Hematopoietic multipotent progenitor cell (in vitro differentiated cells): ENCODE data around the gene ZNF804B. TPM values are rescaled to one million over a fixed set of nuclear protein-coding genes. Genes with fewer than 3 reads are reported as not detected.

Experiments used
- DNase-seq, 3 donors: peaks; one replicate each; pipeline ENCODE4 v3.0.0-alpha.2; 2011 to 2015; ENCODE audit warnings: low read depth in 2 of 3, low spot score in 2 of 3
- total RNA-seq: library from RNA; depleted of rRNA; stranded (reverse); fragments of >200 nt; gene quantifications from one replicate; pipeline ENCODE4 v1.2.3, GENCODE V29; 2012

ZNF804B gene
- total RNA-seq, result 0.27 TPM

DNA sequence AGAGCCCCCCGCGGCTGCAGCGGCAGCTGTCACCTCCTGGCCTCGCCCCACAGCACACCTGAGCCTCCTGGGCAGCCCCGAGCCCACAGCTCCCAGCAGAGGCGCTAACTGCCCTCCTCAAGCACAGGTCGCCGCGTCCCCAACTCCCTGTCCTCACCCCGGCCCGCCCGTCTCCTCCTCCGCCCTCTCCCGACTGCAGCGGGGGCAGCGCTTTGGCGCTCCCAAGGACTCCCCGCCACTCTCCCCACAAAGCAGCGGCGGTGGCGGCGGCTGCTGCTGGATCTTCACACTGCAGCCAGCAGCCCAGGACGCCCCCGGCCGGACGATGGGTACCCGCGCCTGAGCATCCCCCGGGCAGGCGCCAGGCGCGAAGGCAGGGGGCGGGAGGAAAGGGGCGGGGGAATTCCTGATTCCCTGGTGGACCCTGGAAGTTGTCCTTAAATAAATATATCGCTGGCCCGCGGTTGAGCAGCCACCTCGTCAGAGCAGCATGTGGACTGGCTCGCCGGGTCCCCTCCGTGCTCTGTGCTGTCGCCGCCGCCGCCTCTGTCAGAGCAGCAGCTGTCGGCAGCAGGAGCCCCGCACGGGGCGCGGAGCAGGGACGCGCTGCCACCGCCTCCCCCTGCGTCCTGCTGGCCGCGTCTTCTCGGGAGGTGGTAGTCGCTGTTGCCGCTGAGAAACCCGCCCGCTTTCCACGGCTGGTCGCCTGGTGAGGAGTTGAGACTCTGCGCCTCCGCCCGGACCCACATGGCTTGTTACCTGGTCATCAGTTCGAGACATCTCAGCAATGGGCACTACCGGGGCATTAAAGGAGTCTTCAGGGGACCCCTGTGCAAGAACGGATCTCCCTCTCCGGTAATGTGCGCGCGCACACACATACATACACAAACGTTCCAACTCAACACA, at the start of gene ZNF804B:
ZNF804B (plus strand) TSS at position 471 of the 906 bp plus-strand sequence; CDS start at position 748, 277 bp downstream.
- peak in 1 of 3 donors; percentile 25 for DNase-seq

DNA sequence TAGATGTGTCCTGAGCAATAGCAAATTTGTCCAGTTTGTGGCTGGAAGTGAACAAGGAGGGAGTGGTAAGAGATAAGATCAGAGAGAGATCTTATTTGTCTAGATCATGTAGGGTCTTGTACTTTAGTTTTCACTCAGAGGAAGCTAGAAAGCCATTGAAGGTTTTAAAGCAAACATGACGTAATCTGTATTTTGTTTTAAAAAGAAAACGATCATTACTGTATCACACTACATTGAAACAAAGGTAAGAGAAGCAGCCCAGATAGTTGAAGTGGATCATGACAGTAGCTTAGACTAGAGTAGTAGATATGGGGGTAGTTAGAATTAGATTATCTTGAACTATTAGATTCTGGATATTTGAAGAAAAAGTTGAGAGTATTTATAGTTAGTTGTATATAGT, 23.6 kb upstream of the ZNF804B start:
- no peak for DNase-seq

DNA sequence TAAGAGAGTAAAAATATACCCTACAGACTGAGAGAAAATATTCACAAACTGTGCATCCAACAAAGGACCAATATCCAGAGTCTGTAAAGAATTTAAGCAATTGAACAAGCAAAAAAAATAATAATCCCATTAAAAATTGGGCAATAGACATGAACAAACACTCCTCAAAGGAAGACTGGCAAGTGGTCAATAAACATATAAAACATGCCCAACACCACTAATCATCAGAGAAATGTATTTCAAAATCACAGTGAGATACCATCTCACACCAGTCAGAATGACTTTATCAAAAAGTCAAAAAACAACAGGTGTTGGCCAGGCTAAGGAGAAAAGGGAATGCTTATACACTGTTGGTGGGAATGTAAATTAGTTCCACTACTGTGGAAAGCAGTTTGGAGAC, 21.9 kb upstream of the ZNF804B start:
- no peak for DNase-seq

DNA sequence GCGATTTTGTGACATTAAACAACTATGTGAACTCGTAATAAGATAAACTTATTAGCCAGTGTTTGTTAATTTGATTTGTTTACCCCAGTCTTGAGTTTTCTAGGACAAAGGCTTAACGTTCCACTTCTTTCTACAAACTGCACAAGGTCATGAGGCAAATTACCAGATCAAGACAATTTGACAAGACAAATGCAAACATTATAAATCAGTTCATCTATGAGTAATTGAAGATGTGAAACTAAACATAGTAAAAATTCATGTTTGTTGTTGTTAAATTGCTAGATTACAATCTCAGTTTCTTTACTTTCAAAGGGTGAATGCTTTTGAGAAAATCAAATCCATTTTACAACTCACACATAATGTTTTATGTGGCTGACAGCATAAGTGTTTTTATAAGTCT, 13.4 kb upstream of the ZNF804B start:
- no peak for DNase-seq

DNA sequence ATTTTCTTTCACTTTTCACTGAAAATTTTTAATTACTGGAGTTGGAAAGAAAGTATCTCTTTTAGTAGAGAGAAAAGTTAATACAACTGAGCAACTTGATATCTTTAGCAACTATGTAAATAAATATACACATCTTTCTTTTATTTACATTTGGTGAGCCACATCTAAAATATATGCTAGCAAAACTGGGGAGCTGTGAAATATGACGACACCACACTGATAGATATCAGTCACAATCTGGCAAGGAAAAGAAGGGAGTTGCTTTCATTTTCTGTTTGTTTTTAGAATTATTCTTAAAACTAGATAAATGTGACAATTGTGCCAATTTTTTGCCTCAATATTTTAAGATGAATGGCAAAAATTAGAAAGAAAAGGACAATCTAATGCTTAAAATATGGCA, 2.7 kb upstream of the ZNF804B start:
- no peak for DNase-seq

DNA sequence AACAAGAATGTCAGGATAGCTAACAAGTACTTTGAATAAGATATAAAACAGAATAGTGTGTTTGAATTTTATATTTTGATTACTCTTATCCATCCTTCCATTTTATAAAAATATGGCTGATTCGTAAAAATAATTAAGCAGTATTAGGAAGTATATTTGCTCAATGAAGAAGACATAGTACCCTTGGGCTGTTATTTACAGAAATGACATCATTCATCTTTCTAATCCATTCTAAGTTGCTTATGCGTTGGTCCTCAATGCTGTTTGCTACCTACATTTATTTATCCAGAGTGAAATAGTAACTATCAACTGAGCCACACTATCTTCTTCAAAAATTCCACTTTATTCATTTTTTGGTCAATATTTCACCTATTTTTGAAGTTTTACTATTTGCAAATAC, 2.1 kb upstream of the ZNF804B start:
- no peak for DNase-seq

DNA sequence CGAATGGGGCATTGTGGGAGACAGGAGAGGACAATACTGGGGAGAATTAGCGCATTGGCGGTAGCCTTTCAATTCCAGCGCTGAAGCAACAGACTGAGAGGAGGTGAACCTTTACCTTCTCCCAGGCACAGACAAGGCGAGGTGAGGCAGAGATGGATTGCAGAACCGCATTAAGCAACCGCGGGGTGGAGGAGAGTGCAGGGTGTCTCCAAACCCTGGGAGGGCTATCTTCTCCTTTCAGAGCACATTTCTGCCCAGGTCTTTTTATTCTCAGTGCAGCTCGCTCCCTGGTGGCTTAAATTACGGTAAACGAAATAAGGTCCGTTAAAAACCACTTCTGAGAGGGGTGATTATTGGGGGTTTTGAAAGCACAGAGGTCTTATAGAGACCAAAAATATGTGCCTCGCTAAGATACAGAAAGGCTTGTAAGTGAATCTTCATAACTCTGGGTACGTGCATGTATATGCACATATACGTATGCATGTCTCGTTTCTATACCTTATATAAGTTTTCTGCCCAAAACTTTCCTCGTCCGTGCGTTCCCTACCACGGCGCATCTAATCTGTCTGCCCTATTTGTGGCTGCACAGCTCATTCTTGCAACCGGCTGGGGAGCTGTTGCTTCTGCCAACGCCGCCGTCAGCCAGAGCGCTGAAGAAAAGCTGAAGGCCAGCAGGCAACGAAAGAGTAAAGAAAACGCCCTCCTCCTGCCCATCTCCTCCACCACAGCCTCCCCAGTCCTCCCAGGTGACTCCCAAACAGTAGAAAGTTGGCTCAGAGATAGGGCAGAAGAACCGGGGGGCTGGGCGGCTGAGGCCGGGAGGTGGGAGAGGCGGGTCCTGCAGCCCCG, 895 bp upstream of the ZNF804B start:
- peak in 1 of 3 donors; percentile 56 for DNase-seq

DNA sequence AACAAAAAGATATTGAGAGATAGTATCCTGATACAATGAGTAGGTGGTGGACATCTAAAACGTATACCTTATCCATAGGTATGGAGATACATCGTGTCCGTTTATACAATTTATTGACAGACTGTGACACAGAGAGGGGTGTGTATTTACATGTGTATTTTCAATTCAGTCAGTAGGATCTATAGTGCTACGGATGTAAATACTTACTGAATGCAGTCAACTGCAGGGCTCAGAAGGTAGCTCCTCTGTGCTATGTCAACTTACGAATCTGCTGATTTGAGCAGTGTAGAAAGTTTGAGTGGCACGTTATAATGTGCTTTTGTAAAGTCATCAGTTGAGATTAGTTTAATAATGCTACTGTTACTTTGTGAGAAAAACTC, 626 bp downstream of the ZNF804B start:
- peak in 1 of 3 donors; percentile 18 for DNase-seq

DNA sequence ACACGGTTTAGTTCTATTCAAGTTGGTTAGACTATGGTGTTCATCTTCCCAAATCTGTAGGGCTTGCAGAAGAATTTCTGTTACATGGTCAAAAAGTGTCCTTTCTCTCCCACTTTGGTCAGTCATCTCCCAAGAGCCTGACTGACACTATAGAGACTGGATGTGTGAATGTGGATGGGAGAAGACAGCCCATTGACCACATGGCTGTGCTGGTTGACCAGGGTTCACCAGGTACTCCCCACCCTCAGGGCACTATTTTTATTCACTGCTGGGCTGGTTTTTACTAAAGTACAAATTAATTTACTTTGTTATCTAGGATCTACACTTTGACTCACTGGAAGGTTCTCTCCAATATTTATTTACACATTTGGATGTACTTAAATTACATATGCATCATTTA, 2.3 kb downstream of the ZNF804B start:
- no peak for DNase-seq

DNA sequence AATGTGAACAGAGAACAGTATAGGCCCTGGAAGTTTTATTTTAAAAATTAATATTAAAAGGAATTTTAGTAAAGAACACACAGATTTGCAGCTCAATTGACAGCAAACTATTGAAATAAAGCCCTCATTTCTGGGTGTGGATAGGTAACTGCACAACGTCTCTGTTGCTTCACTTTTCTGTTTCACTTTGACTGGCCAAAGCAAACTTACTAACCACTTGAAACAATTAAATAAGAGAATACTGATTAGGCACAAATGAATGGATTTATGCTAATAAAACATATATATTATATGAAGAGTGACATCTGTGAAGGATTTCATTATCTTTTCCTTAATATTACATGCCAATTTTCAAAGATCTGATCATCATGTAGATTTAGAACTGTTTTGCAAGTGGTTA, 11.9 kb downstream of the ZNF804B start:
- DNase-seq, result no peak

DNA sequence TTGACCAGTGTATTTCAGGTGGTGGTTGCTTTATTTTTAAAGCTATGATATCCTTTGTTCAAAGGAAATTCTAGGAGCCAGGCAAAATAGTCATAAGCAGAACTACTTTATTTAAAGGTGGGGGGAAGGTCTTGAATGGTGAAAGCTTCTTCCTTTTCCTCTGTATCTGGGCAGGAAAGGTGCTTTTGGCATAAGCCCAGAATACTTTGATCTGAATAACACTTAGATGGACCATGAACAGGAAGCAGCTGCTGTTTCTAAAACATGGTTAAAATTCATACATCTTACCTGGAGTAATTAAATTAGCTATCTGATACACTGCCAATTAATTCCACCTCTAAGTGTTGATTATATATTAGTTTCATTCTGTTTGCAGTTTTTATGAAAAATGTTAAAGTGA, 13.3 kb downstream of the ZNF804B start:
- peak in 1 of 3 donors; percentile 56 for DNase-seq

DNA sequence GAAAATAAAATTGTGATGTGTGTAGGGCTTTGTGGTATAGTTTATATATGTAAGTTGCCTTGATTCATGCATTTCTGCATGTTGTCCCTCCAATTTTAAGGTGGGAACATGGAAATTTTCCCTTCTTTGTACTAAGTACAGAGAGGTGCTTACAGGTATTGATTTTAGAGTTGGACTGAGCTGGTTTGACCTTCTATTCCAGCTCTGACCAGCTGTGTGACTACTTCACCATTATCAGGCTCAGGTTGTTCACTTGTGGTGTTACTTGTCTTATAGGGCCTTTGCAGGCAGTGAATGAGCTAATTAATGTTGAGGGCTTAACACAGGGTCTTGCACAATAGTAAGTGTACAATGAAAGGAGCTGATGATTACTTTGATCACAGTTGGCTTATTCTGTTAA, 16.3 kb downstream of the ZNF804B start:
- DNase-seq, result no peak

DNA sequence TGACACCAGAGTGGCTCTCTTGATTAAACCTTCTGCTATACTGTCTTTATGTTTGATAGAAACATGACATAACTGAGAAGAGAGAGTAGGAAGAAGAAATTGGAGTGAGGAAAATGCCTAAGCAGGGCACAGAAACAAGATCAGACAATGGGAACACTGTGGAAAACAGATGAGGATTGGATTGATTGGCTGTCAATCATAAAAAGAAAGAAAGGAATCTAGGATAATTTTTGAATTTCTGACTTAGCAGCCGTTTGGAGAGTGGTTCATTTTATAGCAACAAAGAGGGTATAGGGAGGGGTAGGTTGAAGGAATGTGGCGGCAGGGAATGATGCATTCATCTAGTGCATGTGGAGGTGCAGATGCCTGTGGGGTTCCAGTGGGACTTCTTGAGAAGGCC, 28.3 kb downstream of the ZNF804B start:
- no peak for DNase-seq

DNA sequence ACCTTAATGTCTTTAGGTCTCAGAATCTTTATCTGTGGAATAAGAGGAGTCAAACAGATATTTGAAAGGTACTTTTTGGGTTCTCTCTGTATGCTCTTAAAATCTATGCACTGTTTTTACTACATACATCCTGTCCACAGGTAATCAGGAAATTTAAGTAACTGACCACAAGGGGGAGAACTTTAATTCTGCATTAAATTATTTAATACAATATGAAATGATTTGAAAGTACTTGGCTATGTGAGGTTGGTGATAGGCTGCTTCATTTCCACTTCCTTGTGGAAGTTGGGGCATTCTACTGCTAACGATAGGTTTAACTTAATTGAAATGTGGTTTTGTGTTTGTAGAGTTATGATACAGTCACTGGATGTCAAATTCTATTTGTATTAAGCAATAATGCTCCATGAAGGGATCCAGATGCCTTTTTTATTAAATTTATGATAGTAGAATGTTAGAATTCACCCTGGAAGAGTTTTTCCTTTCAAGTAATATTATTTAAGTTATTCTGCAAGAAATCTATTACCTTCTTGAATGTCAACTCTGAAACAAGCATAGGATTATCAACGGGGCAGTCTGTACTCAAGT, 30.1 kb downstream of the ZNF804B start:
- peak in 1 of 3 donors; percentile 39 for DNase-seq

DNA sequence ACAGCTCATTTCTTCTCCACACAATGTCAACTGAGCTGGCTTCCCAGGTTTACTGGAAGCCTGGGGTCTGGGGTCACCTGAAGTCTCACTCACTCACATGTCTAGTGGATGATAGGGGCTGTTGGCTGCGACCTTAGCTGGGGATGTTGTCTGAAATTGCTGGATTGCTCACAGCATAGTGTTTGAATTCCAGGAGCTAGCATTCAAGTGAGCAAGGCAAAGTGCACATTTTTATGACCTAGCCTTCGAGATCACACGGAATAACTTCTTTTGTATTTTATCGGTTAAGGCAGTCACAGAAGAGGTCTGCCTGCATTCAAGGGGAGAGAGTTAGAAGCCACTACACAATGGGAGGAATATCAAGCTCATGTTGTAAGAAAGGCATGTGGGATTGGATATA, 32.4 kb downstream of the ZNF804B start:
- no peak for DNase-seq

DNA sequence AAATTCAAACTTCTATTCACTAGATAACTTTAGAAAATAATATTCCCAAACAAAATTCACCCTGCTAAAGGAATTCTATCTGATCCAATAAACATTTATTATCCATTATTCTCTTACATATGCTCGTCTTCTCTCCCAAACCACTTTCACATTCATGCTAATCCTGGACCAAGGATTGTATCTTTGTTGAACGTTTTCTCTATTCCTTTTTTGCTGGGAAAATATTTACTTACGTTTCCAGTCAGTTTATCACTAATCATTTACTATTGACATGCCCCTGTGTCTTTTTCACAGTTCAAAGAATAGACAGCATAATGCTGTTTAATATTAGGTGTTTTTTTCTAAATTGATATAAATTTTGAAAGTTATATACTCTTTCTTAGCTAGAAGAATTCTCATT, 32.9 kb downstream of the ZNF804B start:
- DNase-seq, result no peak

DNA sequence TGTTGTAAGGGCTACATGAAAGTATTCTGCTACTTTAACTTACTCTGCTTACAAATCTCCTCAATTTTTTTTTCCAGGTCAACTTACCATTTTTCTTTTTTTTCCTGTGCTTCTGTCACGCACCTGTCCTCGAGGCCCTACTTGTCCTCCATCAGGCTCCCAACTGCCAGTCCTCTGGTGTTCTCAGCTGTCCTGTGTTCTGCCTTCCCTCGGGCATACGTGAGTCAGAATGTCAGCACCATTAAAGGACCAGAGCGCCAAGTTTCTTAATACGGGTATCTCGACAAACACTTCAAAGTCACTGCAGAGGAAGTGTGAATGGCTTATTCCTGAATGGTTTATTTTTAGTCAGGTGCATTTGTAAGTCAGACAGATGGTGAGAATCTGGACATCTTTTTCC, 36.1 kb downstream of the ZNF804B start, which contains the start of gene TEX47:
TEX47 (minus strand) TSS at position 185 of the 400 bp plus-strand sequence. CDS start 795 bp downstream, outside the sequence.
- DNase-seq, result no peak

DNA sequence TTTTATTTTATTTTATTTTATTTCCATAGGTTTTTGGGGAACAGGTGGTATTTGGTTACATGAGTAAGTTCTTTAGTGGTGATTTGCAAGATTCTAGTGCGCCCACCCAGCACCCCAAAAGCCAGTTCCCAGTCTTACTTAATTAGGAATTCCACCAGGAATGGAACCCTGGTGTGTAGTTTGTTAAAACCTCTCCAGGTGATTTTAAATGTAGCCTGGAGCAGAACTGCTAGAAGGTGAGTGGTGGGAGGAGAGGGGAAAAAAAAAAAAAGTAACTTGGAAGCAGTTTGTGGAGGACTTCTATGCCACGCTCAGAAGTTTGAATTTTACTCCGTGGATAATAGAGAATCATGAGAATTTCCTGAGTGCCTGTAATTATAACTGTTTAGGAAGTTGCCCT, 41.5 kb downstream of the ZNF804B start:
- DNase-seq, result no peak

DNA sequence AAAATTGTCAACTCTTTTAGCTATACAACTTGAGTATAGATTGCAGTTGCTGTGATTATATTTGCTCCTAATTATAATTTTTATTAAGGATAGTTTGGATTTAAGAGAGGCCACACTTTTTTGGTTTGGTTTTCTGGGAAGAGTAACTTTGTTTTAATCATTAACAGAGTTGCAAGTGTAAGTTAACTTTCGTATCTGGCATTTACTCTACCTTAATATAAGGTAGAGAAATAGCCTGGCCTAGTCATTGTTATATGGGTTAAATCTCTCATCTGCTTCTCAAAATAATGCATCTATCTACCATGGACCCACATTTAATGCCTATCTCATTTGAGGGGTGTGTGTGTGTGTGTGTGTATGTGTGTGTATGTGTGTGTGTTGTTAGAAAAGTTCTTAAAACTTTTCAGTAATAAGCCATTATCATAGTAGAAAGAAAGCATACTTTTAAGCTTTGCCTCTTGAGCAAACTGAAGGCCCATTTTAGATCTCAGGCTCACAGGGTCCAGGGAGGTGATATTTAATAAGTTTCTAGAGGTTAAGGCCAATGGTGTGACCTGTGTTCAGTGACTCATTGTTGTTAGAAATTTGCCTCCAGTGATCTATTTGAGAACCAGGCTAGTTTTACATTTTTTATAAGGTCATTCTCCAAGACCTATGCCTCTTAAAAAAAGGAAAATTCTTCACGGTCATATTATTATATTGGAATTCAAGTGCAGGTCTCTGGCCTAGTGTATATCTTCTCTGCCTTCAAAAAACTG, 47.0 kb downstream of the ZNF804B start:
- no peak for DNase-seq

DNA sequence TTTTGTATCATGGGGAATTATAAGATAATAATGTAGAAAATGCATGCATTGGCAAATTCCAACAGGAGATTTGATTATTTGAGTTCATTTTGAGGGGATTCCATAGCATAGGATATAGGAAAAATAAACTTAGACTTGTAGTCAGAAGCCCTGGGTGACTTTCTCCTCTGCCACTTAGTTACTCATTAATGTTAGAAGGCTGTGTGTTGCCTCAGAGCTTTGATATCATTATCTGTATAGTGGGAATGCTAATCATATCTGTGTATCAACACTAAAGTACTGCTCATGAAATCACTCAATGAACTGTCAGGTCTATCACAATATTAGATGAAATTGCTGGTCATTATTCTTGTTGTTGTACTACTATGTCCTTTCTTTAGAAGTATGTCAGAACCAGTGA, 59.1 kb downstream of the ZNF804B start:
- no peak for DNase-seq
